COLO668 (cell line): ENCODE results near the gene SPRTN.
A peak's percentile ranks its signal among the peaks of the same experiment; 100 is the strongest.
"Not testable (repeated sequence)": the region's sequence is repeated elsewhere in the genome, so short reads cannot be mapped to it uniquely, and the experiment has no call there.

Source experiments
- DNase-seq: peaks from one replicate; lab custom pipeline; 2025; ENCODE audit not compliant: unreplicated experiment; lab: John Stamatoyannopoulos, UW

Gene SPRTN

GRCh38 chr1:231335663-231336602, 2.2 kb upstream of the SPRTN start:
- no peak for DNase-seq

GRCh38 chr1:231337043-231337471, 1.0 kb upstream of the SPRTN start:
- peak; percentile 51 for DNase-seq

- peak; percentile 98 for DNase-seq
These were observed 422 bp upstream of the SPRTN start, which contains the start of gene EXOC8 for GRCh38 chr1:231337472-231338269. Gene EXOC8 (minus strand): TSS chr1:231337852. CDS start chr1:231337745, 107 bp downstream.

GRCh38 chr1:231340328-231341013, 2.4 kb downstream of the SPRTN start:
- no peak for DNase-seq

GRCh38 chr1:231347961-231348360, 9.9 kb downstream of the SPRTN start:
- DNase-seq, result no peak

GRCh38 chr1:231348442-231348841, 10.3 kb downstream of the SPRTN start:
- DNase-seq, result no peak

GRCh38 chr1:231348856-231349255, 10.8 kb downstream of the SPRTN start:
- not testable (repeated sequence) for DNase-seq

GRCh38 chr1:231351816-231352215, 13.7 kb downstream of the SPRTN start:
- no peak for DNase-seq

- DNase-seq, result no peak
These were observed 15.0 kb downstream of the SPRTN start for GRCh38 chr1:231353086-231353485.

GRCh38 chr1:231354330-231355020, 16.4 kb downstream of the SPRTN start:
- DNase-seq, result no peak

- no peak for DNase-seq
These were observed 17.1 kb downstream of the SPRTN start for GRCh38 chr1:231355171-231355570.

GRCh38 chr1:231357187-231357772, 19.2 kb downstream of the SPRTN start:
- DNase-seq, result no peak

GRCh38 chr1:231357831-231358354, 19.8 kb downstream of the SPRTN start:
- peak; percentile 24 for DNase-seq

GRCh38 chr1:231359113-231359512, 21.0 kb downstream of the SPRTN start:
- no peak for DNase-seq

- DNase-seq, result no peak
These were observed 24.2 kb downstream of the SPRTN start for GRCh38 chr1:231362325-231362724.

- DNase-seq, result no peak
These were observed 25.5 kb downstream of the SPRTN start for GRCh38 chr1:231363624-231364023.

- DNase-seq, result no peak
These were observed 26.1 kb downstream of the SPRTN start for GRCh38 chr1:231364192-231364591.

GRCh38 chr1:231369282-231369681, 31.2 kb downstream of the SPRTN start:
- no peak for DNase-seq

- no peak for DNase-seq
These were observed 34.4 kb downstream of the SPRTN start for GRCh38 chr1:231372501-231372900.

- no peak for DNase-seq
These were observed 36.3 kb downstream of the SPRTN start for GRCh38 chr1:231374394-231374793.
